Measurements from ENCODE around the gene SUPT4H1. TPM values are rescaled to one million over a fixed set of nuclear protein-coding genes. Genes with fewer than 3 reads are reported as not detected.

SUPT4H1 gene
- total and polyA plus RNA-seq, 9 of the 15 experiments (the other 6 are each of a cell fraction or from before 2014, with no cell fraction given) = 62.1 to 320 (median 117) TPM

DNA sequence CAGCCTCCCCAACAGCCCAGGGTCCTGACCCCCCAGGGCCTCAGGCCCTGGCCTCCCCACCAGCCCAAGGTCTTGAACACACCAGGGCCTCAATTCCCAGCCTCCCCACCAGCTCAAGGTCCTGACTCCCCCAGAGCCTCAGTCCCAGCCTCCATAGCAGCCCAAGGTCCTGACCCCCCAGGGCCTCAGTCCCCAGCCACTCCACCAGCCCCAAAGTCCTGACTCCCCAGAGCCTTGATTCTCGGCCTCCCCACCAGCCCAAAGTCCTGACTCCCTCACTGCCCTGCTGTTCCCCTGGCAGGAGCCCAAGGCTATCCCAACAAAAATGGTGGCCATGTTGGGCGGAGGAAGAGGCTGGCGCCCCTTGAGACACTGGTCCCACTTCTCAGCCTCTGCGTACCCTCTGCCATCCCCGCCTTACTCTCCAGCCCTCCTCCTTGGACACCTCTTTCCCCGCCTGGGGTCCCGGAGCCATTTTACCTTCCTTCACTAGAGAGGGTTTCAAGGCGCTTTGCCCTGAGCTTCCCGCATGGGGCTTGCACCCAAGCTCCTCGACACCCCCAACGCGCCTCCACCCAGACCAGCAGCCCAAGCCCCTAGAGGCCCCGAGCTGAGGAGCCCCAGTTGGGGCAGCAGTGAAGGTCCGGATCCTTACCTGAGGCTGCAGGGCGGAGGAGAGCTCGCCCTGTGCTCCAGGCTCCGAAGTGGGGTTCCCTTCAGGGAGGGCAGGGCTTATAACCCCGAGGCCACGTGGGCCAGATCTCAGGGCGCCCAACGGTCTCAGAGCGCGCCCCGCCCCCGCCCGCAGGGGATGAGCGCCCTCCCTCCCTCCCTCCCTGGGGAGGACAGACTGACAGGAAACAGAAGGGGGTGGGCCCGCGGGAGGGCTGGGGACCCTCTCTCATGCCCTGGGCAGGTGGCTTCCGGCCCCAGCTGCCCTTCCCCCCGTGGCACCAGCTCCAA lies 19.9 kb downstream of the SUPT4H1 start (continued):
- TF ChIP-seq, protein P1, sequence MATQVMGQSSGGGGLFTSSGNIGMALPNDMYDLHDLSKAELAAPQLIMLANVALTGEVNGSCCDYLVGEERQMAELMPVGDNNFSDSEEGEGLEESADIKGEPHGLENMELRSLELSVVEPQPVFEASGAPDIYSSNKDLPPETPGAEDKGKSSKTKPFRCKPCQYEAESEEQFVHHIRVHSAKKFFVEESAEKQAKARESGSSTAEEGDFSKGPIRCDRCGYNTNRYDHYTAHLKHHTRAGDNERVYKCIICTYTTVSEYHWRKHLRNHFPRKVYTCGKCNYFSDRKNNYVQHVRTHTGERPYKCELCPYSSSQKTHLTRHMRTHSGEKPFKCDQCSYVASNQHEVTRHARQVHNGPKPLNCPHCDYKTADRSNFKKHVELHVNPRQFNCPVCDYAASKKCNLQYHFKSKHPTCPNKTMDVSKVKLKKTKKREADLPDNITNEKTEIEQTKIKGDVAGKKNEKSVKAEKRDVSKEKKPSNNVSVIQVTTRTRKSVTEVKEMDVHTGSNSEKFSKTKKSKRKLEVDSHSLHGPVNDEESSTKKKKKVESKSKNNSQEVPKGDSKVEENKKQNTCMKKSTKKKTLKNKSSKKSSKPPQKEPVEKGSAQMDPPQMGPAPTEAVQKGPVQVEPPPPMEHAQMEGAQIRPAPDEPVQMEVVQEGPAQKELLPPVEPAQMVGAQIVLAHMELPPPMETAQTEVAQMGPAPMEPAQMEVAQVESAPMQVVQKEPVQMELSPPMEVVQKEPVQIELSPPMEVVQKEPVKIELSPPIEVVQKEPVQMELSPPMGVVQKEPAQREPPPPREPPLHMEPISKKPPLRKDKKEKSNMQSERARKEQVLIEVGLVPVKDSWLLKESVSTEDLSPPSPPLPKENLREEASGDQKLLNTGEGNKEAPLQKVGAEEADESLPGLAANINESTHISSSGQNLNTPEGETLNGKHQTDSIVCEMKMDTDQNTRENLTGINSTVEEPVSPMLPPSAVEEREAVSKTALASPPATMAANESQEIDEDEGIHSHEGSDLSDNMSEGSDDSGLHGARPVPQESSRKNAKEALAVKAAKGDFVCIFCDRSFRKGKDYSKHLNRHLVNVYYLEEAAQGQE (IDR thresholded peaks at IDR 0.05; ENCODE audit: borderline replicate concordance) = peak; percentile 69
- TF ChIP-seq, protein P1 (CRISPR knock-in tag; IDR thresholded peaks at IDR 0.05; ENCODE audit: low read depth) = peak; percentile 43; the same call in 1 of the 2 replicates
- TF ChIP-seq GABPA (tag; conservative IDR thresholded peaks at IDR 0.05; ENCODE audit: low read depth) = peak; percentile 66
- TF ChIP-seq RB1 (IDR thresholded peaks at IDR 0.05; ENCODE audit: low read depth) = peak; percentile 88
- TF ChIP-seq FOXA3 (CRISPR knock-in tag; conservative IDR thresholded peaks at IDR 0.05 in 1 of 2, IDR thresholded peaks at IDR 0.05 in 1 of 2) = peak in 1 of 2 experiments; percentile 76; a peak in 2 of 4 replicates
- no peak for TF ChIP-seq ILK (tag; IDR thresholded peaks at IDR 0.05; ENCODE audit: borderline replicate concordance, low read depth)
- TF ChIP-seq NFRKB (IDR thresholded peaks at IDR 0.05; ENCODE audit: low read depth) = peak; percentile 82; the same call in 1 of the 2 replicates
- TF ChIP-seq, protein P2, sequence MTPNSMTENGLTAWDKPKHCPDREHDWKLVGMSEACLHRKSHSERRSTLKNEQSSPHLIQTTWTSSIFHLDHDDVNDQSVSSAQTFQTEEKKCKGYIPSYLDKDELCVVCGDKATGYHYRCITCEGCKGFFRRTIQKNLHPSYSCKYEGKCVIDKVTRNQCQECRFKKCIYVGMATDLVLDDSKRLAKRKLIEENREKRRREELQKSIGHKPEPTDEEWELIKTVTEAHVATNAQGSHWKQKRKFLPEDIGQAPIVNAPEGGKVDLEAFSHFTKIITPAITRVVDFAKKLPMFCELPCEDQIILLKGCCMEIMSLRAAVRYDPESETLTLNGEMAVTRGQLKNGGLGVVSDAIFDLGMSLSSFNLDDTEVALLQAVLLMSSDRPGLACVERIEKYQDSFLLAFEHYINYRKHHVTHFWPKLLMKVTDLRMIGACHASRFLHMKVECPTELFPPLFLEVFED (CRISPR knock-in tag; conservative IDR thresholded peaks at IDR 0.05) = no peak
- TF ChIP-seq, protein P3, sequence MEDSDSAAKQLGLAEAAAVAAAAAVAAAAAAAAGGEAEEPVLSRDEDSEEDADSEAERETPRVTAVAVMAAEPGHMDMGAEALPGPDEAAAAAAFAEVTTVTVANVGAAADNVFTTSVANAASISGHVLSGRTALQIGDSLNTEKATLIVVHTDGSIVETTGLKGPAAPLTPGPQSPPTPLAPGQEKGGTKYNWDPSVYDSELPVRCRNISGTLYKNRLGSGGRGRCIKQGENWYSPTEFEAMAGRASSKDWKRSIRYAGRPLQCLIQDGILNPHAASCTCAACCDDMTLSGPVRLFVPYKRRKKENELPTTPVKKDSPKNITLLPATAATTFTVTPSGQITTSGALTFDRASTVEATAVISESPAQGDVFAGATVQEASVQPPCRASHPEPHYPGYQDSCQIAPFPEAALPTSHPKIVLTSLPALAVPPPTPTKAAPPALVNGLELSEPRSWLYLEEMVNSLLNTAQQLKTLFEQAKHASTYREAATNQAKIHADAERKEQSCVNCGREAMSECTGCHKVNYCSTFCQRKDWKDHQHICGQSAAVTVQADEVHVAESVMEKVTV (CRISPR knock-in tag; IDR thresholded peaks at IDR 0.05) = no peak; the same call in 1 of the 2 replicates
- no peak for TF ChIP-seq ZBTB8A (IDR thresholded peaks at IDR 0.05; ENCODE audit: partially characterized antibody)
- peak; percentile 96 for TF ChIP-seq TAF7 (tag; IDR thresholded peaks at IDR 0.05)
- TF ChIP-seq TCF3 (CRISPR knock-in tag; IDR thresholded peaks at IDR 0.05) = 0 out of 2 replicates have a peak, but pooled peaks have one; percentile 34
- peak; percentile 89 for TF ChIP-seq RAD51 (IDR thresholded peaks at IDR 0.05; ENCODE audit: borderline replicate concordance, low read depth)
- peak; percentile 72; the same call in 1 of the 2 replicates for TF ChIP-seq TGIF2 (CRISPR knock-in tag; IDR thresholded peaks at IDR 0.05)
- TF ChIP-seq CBX2 (IDR thresholded peaks at IDR 0.05; ENCODE audit: insufficient read depth, low read length, poor library complexity, severe bottlenecking) = no peak
- TF ChIP-seq ZNF583 (CRISPR knock-in tag; IDR thresholded peaks at IDR 0.05) = no peak
